ENCODE results near the gene MGAT5.

Gene MGAT5

GRCh38 chr2:134446383-134447017 is 192.6 kb downstream of the MGAT5 start:
- Histone ChIP-seq H3K9ac (no peak overlapping the region), H3K79me2 (ENCODE audit: insufficient read depth, low read depth) (no peaks in the 10 kb centered on the region), H3K4me1 (ENCODE audit: low read depth, poor library complexity, severe bottlenecking) (no peaks in the 10 kb centered on the region), H4K20me1 (ENCODE audit: insufficient read depth) (no peaks in the 10 kb centered on the region), H3K36me3 (ENCODE audit: insufficient read depth) (no peaks in the 10 kb centered on the region), H3K27ac (no peak overlapping the region), H3K4me3 (IDR thresholded peaks at IDR 0.05; ENCODE audit: insufficient read depth, low read depth, low read length) (no peak overlapping the region), H3K4me2 (no peak overlapping the region), H3K27me3 (ENCODE audit: insufficient read depth, low read depth) (no peaks in the 10 kb centered on the region), H2AFZ (ENCODE audit: low read depth) (no peak overlapping the region)
- no peak for TF ChIP-seq CTCF (conservative IDR thresholded peaks at IDR 0.05; ENCODE audit: low read depth, low read length)

GRCh38 chr2:134447669-134448068 is 193.8 kb downstream of the MGAT5 start:
- no peak overlapping the region for H3K9ac ChIP-seq
- H3K36me3 ChIP-seq (ENCODE audit: insufficient read depth): no peaks in the 10 kb centered on the region
- no peaks in the 10 kb centered on the region for H3K4me1 ChIP-seq (ENCODE audit: low read depth, poor library complexity, severe bottlenecking)

DNA sequence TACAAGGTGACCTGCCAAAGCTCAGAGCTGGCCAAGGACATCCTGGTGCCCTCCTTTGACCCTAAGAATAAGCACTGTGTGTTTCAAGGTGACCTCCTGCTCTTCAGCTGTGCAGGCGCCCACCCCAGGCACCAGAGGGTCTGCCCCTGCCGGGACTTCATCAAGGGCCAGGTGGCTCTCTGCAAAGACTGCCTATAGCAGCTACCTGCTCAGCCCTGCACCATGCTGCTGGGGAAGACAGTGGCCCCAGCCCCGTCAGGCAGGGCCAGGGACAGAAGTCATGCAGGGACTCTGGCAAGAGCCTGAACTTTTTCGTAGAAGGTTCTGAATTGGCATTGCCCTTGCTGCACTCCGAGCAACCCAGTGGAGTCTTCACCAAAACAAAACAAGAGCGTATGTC is 194.8 kb downstream of the MGAT5 start:
- no peaks in the 10 kb centered on the region for H3K36me3 ChIP-seq (ENCODE audit: insufficient read depth)

More at GRCh38 chr2:134447669-134448068, 193.8 kb downstream of the MGAT5 start:
- TF ChIP-seq CTCF (conservative IDR thresholded peaks at IDR 0.05; ENCODE audit: low read depth, low read length): no peak
- H4K20me1 ChIP-seq (ENCODE audit: insufficient read depth): no peaks in the 10 kb centered on the region
- no peak overlapping the region for H2AFZ ChIP-seq (ENCODE audit: low read depth)
- H3K27ac ChIP-seq: no peak overlapping the region
- no peaks in the 10 kb centered on the region for H3K79me2 ChIP-seq (ENCODE audit: insufficient read depth, low read depth)
- H3K4me2 ChIP-seq: no peak overlapping the region
- H3K27me3 ChIP-seq (ENCODE audit: insufficient read depth, low read depth): no peaks in the 10 kb centered on the region
- no peak overlapping the region for H3K4me3 ChIP-seq (IDR thresholded peaks at IDR 0.05; ENCODE audit: insufficient read depth, low read depth, low read length)

GRCh38 chr2:134449157-134449556 is 195.3 kb downstream of the MGAT5 start:
- Histone ChIP-seq H3K4me1 (ENCODE audit: low read depth, poor library complexity, severe bottlenecking) (no peaks in the 10 kb centered on the region), H3K9ac (no peak overlapping the region), H3K36me3 (ENCODE audit: insufficient read depth) (no peaks in the 10 kb centered on the region), H3K79me2 (ENCODE audit: insufficient read depth, low read depth) (no peaks in the 10 kb centered on the region), H4K20me1 (ENCODE audit: insufficient read depth) (no peaks in the 10 kb centered on the region), H3K27me3 (ENCODE audit: insufficient read depth, low read depth) (no peaks in the 10 kb centered on the region), H3K27ac (no peak overlapping the region), H3K4me3 (IDR thresholded peaks at IDR 0.05; ENCODE audit: insufficient read depth, low read depth, low read length) (no peak overlapping the region), H3K4me2 (no peak overlapping the region), H2AFZ (ENCODE audit: low read depth) (no peak overlapping the region)
- no peak for TF ChIP-seq CTCF (conservative IDR thresholded peaks at IDR 0.05; ENCODE audit: low read depth, low read length)

More for the DNA sequence above, 194.8 kb downstream of the MGAT5 start:
- no peak overlapping the region for H3K27ac ChIP-seq
- H3K27me3 ChIP-seq (ENCODE audit: insufficient read depth, low read depth): no peaks in the 10 kb centered on the region
- TF ChIP-seq CTCF (conservative IDR thresholded peaks at IDR 0.05; ENCODE audit: low read depth, low read length): no peak
- H3K79me2 ChIP-seq (ENCODE audit: insufficient read depth, low read depth): no peaks in the 10 kb centered on the region
- H3K4me2 ChIP-seq: no peak overlapping the region
- no peak overlapping the region for H3K9ac ChIP-seq
- H4K20me1 ChIP-seq (ENCODE audit: insufficient read depth): no peaks in the 10 kb centered on the region
- H2AFZ ChIP-seq (ENCODE audit: low read depth): no peak overlapping the region
- no peak overlapping the region for H3K4me3 ChIP-seq (IDR thresholded peaks at IDR 0.05; ENCODE audit: insufficient read depth, low read depth, low read length)
- no peaks in the 10 kb centered on the region for H3K4me1 ChIP-seq (ENCODE audit: low read depth, poor library complexity, severe bottlenecking)
